Measurements from ENCODE around the gene RANBP17.

DNA sequence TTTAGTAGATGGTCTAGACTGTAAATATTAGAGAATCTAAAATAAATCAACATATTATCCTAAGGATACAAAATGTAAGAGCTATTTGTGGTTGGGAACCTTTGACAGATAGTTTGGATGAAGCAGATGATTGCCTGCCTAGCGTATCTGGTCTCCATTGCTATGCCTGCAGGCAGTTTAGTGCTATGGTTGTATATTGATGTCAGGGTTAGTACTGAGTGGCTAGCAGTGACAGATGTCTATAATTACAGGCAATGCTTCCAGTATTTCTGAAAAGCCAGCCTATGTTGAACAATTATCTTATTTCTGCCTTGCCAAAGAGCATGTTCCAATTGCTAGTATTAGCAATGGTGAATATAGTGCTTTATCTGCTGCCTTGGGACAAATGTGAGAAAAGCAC, 296.0 kb downstream of the RANBP17 start:
- no peak for TF ChIP-seq EZH2phosphoT487 (IDR thresholded peaks at IDR 0.05; ENCODE audit: insufficient read depth, low read depth)
- no peak for TF ChIP-seq EZH2 (IDR thresholded peaks at IDR 0.05; ENCODE audit: insufficient read depth, poor library complexity, severe bottlenecking)
